NCI-H2107 (cell line): ENCODE data around the gene NGEF.
"Not testable (repeated sequence)": the region's sequence is repeated elsewhere in the genome, so short reads cannot be mapped to it uniquely, and the experiment has no call there.

ENCODE experiments used
- DNase-seq: peaks from one replicate; lab custom pipeline; 2025; lab: John Stamatoyannopoulos, UW

The NGEF gene

DNA sequence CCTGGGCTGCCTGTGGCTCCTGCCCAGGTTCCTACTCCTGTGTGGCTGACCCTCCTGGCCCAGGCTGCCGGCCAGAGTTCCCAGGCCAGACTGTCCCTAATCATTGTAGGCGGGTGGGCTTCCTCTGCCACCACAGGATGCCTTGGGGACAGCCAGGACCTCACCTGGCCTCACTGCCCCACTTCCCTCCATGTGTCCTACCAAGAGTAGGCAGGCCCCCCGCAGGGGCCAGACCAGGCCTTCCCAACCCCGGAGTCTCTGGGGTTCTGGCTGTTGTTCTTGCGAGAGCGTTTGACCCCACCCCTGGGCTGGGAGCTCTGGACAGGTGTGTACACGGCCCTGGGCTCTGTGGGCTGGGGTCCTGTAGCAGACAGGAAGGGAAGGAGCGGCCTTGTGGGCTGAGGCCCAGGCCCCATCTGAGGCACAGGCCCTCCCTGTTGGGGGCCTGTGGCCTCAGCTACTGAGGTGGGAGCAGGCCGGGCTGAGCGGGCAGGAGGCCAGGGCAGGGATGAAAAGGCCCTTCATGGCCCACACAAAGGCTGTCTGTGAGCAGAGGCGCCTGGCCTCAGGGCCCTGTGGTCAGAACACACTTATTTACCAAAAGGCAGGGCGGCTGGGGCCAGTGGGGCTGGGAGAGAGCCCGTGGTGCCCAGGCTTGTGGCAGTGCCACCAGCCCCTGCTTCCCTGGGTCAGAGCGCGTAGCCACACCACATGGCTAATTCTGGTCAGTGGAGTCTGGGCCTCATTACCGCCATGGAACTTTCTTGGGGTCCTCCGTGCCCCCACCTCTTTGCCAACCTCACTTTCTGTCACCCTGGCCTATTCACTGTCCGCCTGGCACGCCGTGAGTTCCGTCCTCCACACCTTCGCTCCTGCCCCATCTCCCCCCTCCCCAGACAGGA lies 141.0 kb downstream of the NGEF start:
- no peak for DNase-seq

DNA sequence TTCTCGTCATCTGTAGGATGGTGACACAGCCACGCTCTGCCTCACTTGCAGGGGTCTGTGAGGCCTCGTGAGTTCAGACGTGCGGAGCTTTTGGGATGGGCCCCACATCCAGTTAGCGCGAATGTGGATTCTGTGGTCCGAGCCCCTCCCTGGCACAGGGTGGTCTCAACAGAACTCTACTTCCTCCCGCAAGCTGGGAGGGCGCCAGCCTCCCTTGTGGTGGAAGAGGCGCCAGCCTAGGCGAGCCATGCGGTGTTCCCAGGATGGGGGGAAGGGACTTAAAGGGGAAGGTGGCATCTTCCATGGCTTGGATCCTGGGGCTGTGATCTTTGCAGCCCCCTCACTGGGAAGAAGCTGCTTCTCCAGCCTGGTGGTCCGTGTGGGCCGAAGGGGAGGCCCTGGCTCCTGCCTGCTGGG lies 141.6 kb downstream of the NGEF start:
- no peak for DNase-seq

GRCh38 chr2:232870766-232871371 lies 142.2 kb downstream of the NGEF start:
- no peak for DNase-seq

DNA sequence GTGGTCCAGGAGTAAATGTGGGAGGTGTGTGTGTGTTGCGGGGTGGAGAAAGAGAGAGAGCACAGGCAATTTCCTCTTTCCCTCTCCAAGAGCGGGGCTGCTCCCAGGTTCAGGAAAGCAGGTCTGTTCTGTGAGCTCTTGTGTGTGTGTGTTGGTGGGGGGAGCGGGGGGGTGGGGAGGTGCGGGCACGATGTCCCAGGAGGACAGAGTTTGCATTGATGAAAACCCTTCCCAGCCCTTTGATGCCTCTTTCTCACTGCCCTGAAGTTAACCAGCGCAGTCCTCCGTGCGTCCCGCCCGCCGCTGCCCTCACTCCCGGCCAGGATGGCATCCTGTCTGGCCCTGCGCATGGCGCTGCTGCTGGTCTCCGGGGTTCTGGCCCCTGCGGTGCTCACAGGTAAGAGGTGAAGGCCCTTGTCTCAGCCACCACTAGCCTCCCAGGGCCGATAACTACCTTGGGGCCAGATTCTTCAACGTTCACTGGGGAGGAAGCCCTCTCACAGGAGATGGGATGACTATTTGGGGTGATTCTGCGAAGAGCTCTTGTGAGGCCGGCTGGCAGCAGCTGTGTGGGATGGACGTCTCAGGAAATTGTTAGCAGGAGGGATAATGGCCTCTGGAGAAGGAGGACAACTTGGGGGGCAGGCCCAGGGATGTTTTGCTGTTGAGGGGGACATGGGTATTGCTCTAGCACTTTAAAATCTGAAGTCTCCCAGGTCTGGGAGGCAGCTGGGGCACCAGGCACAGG lies 142.9 kb downstream of the NGEF start, which contains the start of gene SNORC:
Gene SNORC (plus strand): TSS at position 247 of the 748 bp plus-strand sequence. CDS start 78 bp downstream, at position 325.
- no peak for DNase-seq

GRCh38 chr2:232869138-232870017 lies 143.7 kb downstream of the NGEF start:
- no peak for DNase-seq

DNA sequence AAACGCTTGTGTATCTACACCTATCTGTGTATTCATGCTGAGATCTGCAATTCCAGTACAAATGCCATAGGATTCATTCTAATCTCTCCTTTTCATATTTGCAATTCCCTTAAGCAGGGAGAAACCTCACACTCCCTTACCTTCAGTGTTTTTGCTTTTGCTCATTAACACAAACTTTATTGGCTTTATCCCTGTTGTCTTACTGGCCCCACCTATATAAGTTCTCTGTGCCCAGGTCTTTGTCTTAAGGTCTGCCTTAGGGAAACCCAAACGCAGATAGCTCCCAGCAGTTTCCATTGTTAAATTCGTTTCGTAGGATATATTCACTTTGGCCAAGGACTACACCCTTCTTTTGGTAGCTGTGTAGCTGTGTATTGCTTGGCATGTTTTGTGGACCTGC lies 147.0 kb downstream of the NGEF start:
- DNase-seq, result no peak

DNA sequence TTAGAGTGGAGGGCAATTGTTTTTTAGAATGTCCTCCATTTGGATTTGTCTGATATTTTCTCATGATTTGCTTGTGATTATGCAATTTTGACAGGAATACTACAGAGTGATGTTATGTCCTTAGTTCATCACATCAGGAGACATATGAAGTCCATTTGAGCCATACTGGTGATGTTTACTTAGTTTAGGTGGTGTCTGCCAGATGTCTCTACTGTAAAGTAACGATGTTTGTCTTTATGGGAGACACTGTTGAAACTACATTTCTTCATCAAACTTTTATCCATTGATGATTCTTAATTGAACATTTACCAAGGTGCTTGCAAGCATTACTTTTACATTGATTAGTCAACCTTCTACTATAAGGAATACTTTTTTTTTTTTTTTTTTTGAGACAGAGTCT lies 147.9 kb downstream of the NGEF start:
- DNase-seq, result no peak

GRCh38 chr2:232863996-232864395 lies 149.1 kb downstream of the NGEF start:
- DNase-seq, result no peak

- DNase-seq, result no peak
These were observed 151.7 kb downstream of the NGEF start for GRCh38 chr2:232861353-232861752.

GRCh38 chr2:232860593-232861241 lies 152.3 kb downstream of the NGEF start:
- DNase-seq, result no peak

DNA sequence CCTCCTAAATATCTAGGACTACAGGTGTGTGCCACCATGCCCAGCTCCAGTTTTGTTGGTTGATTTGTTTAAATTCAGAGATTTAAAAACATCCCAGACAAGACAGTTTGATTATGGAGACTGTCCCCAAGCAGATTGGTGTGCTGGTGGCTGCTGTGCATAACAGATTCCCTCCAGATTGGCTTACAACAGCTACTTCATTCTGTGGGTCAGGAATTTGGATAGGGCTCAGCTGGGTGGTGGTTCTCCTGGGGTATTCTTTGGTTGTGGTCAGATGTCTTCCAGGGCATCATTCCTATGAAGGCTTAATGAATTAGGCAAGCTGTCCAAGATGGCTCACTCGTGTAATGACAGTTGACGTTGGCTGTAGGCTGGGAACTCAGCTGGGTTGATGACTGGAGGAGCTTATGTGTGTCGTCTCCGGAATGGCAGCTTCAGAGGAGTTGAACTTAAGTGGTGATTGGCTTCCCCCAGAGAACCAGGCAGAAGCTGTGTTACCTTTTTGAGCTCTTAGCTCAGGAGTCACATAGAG lies 153.6 kb downstream of the NGEF start:
- no peak for DNase-seq

GRCh38 chr2:232857158-232857563 lies 155.9 kb downstream of the NGEF start:
- DNase-seq, result no peak

GRCh38 chr2:232854082-232854481 lies 159.0 kb downstream of the NGEF start:
- no peak for DNase-seq

DNA sequence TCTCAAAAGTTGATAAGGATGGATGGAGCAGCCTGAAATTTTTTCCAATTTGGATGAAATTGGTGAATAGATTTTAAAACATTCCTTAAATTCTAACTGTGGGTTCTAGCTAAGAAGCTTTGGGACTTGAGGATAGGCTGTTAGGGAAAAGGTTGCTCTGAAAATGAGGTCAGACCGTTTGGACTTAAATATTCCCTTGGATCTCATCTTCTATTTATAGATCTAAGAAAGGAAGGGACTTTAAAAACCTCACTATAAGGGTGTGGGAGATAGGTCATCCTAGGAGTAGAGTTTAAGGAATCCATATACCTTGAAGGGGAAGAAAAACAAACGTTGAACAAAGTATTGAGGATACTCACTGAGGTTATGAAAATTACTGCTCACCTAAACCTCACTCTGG lies 160.4 kb downstream of the NGEF start:
- DNase-seq, result no peak

- not testable (repeated sequence) for DNase-seq
These were observed 161.0 kb downstream of the NGEF start for GRCh38 chr2:232852081-232852480.

DNA sequence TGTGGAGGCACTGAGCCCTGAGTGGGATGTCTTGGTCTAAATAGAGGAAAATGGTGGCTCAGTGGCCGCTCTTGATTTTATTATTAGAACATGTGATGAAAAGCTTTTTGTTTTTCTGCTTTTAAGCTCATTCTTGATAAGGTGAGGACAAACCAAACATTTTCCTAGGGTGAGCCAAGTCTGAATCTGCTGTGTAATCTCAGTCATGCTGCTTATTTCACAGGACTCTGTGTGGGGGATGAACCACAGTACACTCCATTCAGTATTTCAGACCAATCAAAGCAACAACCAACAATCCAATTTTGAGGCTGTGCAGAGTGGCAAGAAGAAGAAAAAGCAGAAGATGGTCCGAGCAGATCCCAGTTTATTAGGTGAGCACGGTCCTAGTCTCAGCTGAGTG lies 163.0 kb downstream of the NGEF start:
- DNase-seq, result no peak

- DNase-seq, result no peak
These were observed 167.0 kb downstream of the NGEF start for GRCh38 chr2:232846055-232846454.

DNA sequence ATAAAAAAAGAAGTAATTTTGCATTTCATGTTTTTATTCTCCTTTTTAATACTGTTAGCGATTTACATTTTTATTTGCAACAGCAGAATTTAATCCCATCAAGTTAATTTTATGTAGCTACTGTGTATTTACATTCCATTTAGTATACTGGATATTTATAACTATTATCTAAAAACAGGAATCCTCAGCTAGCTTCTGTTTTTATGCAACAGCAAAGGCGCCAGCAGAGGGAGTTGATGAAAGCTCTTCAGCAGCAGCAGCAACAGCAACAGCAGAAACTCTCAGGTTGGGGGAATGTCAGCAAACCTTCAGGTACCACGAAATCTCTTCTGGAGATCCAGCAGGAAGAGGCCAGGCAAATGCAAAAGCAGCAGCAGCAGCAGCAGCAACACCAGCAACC lies 169.2 kb downstream of the NGEF start:
- DNase-seq, result no peak

DNA sequence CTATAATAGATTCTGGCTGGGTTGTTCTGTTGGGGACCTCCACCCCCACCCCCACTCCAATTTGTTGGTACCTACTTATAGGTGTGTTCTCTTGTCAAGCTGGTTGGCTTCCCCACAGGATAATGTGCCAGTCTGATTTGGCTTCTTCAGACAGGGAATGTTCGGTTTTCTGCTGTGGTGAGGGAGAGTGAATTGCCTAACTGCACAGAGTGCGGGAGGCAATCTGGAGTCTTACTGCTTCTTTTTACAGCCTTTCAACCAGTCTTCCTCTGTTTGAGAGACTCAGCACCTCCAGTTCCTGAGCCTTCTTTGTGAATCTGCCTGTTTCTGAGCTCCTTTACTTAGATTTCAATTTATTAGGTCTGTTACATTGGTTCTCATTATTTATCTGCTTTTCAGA lies 170.4 kb downstream of the NGEF start:
- no peak for DNase-seq

GRCh38 chr2:232839411-232840079 lies 173.5 kb downstream of the NGEF start:
- no peak for DNase-seq
